DMS53 (cell line): ENCODE results near the gene MAEA.
A peak's percentile ranks its signal among the peaks of the same experiment; 100 is the strongest.

Source experiments
- DNase-seq: peaks from one replicate; lab custom pipeline; 2025; lab: John Stamatoyannopoulos, UW

The MAEA gene

DNA sequence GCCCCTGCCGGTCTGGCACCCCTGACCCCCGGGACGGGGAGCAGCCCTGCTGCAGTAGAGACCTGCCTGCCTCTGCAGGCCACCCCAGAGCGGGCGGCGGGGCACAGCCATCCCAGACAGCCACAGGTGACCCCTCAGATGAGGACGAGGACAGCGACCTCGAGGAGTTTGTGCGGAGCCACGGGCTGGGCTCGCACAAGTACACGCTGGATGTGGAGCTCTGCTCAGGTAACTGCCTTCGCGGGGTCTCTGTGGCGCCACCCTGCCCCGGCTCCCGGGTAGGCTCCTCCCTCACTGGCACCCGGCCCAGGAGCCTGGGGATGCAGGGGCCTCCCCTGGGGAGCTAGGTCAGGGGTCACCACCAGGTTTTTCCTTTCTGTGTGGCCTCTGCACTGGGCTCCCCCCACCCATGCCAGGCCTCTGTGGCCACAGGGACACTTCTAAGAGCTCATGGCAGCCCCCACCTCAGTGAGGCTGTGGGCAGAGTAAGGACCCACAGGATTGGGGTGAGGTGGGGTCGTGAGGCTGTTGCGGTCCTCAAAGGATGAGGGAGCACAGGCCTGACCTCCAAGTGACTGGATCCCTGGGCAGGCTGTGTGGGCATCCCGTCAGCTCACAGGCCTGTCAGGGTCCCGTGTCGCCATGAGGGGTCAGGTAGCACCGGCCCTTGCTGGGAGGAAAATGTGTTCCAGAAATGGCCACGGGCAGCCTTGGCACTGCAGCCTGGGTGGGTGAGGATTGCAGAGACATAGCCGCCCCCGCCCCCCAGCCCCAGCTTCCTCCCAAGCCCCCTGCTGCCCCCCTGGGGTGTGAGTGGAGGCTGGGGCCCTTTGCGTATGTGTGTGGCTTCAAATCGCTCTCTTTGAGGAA is 63.7 kb downstream of the MAEA start:
- DNase-seq = no peak

DNA sequence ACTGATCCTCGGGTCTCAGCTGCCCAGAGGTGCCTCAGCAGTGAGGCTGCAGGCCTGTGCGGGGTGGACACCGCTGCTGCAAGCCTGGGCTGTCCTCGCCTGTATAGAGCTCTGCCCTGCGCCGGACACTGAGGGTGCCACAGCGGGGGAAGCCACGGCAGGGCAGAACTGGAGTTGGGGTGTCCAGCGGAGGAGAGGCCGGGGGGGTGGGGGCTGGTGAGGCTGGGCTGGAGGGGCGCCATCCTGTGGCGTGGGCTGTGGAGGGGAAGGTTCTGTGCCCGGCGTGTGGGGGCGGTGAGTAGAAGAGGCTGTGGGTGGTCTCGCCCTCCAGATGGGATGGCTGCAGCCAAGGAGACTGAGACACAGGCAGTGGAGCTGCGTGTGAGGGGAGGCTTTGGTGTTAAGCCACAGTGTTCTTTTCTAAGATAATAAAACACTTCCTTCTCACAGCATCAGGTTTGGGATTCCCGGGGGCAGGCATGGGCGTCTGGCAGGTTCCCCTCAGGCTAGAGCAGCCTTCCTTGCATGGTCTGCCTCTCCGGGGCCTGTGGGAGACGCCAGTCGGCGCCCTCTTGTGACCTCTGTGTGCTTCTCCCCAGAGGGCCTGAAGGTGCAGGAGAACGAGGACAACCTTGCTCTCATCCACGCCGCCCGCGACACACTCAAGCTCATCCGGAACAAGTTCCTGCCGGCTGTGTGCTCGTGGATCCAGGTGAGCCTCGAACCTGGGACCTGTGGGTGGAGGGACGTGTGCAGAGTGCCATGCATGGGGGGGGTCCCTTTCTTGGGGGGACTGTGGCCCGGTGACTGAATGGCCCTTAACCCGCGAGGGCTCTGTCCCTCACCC is 64.7 kb downstream of the MAEA start:
- peak; percentile 37 for DNase-seq

DNA sequence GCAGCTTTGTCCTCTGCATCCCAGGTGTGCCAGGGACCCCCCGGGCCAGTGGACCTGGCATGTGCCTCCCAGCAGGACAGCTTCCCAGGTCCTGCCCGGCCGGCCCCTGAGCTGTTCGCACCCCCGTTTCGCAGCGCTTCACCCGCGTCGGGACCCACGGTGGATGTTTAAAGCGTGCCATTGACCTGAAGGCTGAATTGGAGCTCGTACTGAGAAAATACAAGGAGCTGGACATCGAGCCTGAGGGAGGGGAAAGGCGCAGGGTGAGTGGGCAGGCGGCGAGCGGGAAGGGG is 65.2 kb downstream of the MAEA start:
- DNase-seq = no peak

DNA sequence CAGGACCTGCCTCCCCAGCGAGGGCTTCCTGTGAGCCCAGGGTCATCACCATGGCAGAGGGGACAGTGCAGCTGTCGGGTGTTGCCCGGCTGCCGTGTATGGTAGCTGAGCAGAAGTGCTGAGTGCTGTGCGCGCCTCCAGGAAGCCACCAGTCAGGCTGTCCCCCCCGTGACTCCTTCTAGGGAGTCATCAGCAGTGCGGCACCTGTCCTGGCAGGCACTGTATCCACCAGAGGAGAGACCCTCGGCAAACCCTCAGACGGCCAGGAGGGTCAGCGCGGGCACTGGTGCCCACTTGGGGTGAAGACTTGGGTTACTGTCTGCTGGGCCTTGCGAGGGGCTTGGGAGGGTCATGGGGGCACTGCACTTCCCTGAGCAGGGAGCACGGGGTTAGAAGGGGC is 65.7 kb downstream of the MAEA start:
- DNase-seq = no peak

DNA sequence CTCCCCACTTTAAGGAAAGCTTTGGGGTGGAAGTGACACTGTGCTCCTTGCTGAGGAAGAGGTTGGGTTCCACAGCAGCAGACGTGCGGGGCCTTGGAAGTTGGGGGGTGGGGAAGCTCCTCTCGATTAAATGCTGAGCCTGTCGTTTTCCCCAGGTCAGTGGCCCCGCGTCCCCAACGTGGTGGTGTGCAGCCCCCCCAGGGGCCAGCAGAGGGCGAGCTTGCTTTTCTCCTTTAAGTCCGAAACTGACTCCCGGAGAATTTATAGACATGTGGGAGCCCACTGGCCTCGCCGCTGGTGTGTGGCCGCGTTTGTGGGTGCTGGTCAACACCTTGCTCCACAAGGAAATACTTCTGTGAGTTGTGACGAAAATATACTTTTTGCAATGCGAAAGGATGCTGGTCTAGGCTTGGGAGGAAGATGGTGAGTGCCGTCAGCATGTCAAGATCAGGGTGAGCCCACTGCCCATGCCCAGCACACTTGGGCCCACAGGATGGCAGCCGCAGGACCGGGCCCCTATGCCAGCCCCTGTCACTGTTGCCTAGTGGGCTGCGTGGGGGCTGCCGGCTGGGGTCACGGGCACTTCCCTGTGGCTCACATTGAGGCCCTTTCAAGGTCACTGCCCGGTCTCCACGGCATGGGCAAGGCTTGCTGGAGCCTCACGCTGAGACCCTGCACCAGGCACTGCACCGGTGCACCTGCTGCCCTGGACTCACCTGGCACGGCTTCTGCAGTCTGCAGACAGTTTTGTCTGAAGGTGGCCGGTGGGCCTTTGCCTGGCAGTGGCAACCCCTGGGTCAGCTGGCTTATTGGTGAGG is 66.7 kb downstream of the MAEA start:
- peak; percentile 73 for DNase-seq

DNA sequence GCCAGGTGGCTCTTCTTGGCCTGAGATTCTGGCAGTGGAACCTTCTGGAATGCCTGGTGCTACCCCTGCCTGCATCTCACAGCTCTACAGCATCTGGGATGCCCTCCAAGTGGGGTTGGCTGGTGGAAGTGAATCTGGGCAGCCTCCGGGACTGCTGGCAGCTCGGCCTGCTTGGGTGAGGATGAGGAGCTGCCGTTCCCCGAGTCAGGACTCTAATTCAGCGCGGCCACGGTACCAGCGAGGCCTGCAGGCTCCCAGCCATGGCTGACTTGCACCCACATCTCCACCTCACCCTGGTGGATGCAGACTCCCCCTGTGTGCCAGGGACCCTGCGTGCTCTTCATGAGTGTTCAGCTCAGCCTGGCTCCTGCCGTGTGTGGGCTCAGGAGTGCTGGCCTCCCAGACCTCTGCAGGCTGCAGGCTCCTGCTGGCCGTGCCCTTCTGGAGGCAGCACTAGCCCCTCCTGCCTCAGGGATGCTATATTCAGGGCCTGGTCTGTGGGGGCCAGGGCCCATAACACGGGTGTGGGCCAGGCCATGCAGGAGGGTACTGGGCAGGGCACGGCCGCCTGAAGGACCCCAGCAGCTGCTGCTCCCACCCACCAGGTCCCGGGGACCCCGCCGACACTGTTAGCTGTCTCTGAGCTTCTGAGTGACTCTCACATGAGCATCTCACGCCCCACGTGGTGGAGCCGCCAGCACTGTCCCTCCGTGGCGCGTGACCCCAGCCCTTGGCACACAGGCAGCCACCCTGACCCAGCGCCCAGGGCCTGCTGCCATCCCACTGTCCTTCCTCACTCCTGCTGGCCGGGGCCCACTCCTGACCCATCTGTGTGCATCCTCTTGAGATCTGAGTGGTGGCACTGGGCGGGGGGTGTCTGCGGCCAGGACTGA is 67.9 kb downstream of the MAEA start:
- DNase-seq = no peak

DNA sequence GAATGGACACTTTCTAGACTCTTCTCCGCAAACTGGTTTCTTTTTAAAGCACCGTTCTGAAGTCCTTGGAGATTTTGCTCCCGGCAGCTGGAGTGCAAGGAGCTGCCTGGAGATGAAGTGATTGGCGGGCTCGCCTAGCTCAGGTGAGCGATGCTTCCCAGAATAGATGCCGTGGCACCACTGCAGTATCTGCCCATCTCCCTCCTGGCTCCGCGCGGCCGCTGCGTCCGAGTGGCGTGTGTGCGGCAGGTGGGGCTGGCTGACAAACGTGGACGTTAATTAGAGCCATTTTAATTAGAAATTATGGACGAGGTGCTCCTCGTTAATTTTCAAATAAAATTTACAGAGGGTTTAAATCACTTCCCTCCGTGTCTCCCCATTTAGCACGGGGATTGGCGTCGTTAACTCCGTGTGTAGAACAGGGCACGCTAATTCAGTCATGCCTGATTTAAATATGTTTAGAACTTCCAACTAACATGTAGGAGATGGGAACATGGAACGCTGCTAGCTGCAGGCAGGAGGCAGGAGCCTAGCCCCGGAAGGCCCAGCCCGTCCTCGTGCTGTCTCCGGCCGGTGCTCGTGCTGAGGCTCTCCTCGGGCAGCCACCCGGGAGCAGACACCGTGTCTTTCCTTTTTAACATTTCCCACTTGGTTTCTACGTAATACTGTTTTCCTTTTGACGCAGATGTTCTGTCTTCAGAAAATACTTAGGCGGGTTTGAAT is 68.9 kb downstream of the MAEA start:
- DNase-seq = no peak

DNA sequence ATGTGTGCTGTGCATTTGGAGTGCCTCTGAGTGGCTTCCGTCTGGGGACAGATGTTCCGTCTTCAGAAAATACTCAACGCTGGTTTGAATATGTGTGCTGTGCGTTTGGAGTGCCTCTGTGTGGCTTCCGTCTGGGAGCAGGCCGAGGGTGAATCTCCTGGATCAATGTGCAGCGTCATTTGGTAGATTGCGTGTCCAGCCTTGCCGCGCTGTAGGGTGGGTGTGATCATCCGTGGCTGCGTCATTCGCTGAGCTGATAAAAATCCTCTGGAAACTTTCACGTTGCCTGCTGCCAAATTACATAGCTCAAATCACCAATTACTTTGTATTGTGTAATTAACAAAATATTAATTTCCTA is 69.4 kb downstream of the MAEA start:
- DNase-seq = no peak

DNA sequence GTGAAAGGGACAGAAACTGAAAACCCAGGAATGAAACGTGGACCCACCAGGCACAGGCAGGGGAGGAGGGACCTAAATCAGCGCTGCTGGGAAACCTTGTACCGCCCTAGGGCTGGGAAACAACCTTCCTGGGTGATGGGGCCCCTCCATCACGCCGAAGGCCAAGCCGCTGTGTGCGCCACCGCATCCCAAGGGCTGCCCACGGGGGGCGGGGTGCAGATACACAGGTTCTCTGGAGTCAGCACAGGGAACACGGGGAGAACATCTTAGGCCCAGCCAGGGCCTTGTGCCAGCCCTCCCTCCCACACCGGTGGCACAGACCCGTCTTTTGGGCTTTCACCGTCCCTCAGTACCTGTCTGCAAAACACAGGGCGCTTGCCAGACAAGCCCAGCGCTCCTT is 70.3 kb downstream of the MAEA start:
- no peak for DNase-seq

DNA sequence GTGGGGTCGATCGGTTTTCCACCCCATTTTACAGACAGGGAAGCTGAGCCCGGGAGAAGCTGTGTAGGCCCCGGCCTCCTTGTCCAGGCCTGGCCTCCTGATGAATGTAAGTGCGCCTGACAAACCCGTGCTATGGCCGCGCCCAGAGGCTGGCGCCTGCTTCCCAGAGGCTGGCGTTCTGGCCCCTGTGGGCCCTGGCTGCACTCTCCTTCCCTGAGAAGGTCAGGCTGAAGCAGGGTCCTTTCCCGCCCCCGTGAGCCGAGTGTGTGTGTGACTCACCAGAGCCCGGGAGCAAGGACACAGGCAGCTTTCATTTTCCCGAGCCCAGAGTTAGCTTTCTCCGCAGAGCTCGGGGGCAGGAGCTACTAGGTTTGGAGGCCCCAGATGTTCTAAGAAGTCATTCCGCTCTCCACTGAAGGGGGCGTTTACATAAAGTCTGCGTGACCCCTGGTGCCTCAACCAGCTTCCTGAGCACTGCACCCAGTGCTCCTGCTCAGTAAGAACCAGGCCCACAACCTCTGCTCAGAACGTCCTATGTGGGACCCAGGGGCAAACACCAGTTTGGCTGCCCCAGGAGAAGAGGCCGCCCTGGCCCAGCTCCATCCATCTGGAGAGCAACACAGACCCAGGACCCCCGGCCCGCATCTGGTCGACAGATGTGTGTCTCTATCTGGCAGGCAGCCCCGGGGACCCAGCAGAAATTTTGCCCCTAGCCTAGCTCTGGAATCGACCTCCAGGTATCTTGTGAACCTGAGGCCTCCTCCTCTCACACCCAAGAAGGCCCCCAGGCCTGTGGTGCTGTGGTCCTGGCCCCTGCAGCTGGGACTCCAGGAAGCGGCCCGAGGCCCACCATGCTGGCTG is 71.0 kb downstream of the MAEA start:
- DNase-seq = no peak

DNA sequence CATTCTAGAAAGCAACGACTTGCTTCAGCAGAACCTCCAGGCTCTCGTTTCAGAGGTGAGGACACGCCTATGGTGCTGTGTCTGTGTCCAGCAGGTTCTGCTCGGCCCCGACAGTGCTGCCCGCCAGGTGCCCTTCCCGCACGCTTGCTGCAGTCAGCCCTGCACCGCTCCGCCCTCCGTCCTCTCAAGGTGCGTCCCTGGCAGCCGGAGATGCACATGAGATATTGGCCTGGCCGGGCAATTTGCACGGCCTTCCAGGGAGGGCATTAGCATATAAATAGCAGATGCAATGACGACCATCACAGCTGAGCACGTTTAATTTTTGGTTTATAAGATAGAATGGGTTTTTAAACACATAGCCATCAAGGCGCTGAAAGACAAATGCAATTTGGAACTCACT is 71.7 kb downstream of the MAEA start:
- DNase-seq = no peak

DNA sequence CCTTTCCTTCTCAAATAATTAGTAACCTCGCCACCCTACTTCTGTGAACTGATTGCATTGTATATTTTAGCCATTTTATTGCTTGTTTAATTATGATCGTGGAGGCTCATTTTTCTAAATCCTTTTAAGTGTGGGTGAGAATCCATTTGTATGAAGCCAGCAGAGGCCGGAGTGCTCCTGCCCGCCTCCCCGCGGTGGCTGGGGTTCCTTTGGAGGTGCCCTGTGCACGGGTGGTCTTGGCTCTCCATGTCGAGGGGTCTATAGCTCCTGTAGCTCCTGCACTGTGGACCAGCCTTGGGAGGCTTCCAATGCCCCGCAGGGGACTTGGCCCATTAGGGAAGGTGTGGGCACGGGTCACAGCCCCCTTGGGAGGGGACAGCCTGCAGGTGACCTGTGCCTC is 72.4 kb downstream of the MAEA start:
- no peak for DNase-seq

DNA sequence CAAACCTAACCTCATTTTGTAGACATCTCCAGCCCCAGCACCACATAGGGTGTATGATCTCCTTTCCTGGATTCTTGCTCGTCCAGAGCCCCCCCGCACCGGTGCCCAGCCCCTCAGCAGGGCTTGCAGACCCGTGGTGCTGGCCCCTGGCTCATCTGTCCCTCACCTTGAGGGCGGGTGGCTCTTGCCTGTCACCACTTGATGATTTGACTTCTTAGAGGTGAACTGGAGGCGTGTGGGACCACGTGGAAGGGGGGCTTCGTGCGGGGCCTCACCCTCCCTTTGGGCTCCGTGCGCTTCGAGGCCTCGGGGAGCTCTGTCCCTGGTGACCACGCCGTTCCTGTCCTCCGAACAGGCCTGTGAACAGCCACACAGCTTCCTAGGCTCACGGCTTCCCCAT is 72.8 kb downstream of the MAEA start:
- DNase-seq = no peak

DNA sequence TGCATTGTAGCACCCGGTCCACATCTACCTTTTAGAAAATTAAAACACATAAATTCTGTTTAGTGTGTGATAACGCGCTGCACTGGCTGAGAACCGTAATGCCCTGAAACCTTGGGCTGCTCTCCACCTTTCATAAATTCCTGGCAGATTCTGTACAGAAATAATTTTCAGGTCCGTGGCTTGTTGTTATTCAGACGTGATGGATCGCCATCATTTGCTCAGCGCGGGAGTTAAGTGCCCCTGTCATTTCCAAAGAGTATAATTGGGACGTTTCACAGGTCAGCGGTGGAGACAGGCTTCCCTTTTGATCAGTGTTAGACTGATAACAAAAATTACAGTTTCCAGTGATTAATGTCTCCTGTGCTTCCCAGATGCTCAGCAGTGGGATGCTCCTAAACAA is 73.8 kb downstream of the MAEA start:
- no peak for DNase-seq

DNA sequence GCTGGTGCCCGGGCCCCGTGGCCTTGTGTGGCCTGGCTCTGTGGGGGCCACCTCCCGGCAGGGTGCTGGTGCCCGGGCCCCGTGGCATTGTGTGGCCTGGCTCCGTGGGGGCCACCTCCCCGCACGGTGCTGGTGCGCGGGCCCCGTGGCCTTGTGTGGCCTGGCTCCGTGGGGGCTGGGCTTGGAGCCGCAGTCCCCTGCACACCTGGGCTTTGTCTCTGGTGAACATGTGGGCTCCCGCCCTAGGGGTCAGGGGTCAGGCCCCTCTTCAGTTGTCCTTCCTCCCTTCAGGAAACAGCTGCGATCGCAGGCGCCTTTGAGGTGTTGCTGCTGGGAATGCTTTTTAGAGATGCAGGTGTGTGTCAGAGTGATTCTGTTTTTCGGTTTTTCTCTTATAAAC is 74.5 kb downstream of the MAEA start:
- no peak for DNase-seq

DNA sequence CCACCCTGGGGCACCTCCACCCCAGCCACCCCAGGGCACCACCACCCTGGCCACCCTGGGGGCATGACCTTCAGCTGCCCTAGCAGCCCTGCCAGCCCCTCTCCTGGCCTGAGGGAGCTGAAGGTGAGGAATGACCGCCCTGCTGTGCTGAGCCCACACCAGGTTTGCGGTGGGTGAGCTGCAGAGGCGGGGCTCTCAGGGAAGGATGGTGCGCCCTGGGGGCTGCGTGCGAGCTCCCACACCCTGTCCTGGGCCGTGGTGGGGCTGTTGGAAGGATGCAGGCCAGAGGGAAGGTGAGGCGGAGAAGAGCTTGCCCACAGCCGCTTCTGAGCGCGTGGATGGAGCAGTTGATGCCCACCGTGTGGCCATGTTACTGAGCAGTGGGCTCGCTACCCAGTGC is 75.1 kb downstream of the MAEA start:
- no peak for DNase-seq

DNA sequence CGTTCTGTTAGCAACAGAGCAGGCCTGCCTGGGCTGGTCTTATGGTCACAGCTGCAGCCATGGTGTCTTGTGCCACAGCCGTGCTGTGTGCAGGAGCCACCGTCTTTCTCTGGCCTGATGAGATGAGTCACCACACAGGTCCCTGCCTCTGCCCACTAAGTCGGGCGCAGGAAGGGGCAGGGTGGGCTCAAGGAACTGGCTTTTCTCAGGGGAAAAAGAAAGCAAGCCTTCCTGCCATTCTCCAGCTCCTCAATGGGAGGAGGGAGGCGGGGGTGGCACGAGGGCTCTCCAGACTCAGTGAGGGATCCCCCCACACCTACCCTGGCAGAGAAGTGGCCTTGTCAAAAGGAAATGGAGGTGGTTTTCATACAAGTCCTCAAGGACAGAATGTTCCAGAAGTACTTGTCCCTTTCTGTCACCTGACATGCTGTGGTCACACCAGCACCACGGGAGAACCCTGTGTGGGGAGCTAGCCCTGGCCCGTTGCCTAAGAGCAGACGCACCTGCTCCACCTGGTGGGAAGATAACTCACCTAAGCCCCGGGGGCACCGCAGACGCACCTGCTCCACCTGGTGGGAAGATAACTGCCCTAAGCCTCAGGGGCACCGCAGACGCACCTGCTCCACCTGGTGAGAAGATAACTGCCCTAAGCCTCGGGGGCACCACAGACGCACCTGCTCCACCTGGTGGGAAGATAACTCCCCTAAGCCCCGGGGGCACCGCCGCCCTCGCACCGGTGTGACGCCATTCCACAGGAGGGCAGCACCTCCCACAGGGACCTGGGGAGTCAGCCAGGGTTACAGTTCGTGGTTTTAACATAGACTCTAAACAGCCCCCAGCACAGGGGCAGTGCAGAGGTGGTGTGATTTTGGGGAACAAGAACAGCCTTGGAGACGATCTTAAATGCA is 75.8 kb downstream of the MAEA start:
- DNase-seq = peak; percentile 79

DNA sequence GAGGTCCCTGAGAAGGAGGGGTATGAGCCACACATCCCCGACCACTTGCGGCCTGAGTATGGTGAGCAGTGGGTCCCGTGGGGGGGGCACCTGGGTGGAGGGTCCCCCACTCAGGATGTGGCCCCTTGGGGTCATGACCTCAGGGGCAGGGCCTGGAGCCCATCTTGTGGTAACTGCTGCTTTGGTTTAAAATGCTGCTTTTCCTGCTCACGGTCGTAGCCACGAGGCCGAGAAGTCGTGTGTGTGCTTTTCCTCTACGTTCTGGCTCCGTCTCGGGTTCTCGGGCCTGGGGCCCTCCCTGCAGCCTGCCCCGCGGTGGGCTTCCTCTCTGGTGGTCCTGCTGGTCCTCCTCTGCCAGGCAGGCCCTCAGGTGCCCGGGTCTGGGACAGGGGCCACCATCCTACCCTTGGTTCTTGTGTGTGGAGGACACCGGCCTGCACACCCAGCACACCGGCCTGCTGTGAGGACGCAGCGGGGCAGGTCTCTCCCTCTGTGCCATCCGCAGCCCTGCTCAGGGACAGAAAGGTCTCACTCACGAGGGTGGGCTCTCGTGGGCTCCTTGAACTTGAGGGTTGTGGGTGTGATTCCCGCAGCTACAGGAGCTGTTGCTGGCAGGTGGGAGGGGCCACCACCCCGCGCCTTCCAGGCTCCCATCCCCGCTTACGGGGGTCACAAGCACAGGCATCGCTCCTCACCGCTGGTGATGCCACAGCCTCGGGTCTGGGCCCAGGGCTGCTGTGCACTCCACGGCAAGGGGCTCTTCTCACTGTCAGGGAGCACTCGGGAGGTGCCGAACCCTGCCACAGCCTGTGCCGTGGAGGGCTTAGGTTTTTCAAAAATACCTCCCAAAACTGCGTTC is 76.9 kb downstream of the MAEA start:
- no peak for DNase-seq
